ENCODE data around the gene MEIS3. TPM values are rescaled to one million over a fixed set of nuclear protein-coding genes. Genes with fewer than 3 reads are reported as not detected.
"Not testable (repeated sequence)": the region's sequence is repeated elsewhere in the genome, so short reads cannot be mapped to it uniquely, and the experiment has no call there.

Gene MEIS3
- total RNA-seq, 1 experiment from 2014 or later, result 1.9 TPM

- no peak overlapping the region for H2AFZ ChIP-seq
- ChIA-PET POLR2A (ENCODE audit: unreplicated experiment) (interaction anchor here (1.0 kb wide), 1 partner anchor 21 kb away, joined by 10 read pairs; the partner anchor contains the start of gene DHX34), CTCF (interaction anchor here (0.6 to 1.2 kb wide), 3 partner anchors 21 to 338 kb away, joined by 3 to 9 read pairs (median 7); partner anchors contain the start of gene DHX34)
- H3K36me3 ChIP-seq (ENCODE audit: low read depth), result peaks cover 60% of the 10 kb centered on the region
- H3K4me1 ChIP-seq (replicated peaks; ENCODE audit: insufficient read depth), result no peaks in the 10 kb centered on the region
- no peak overlapping the region for H3K4me2 ChIP-seq
- intact Hi-C loops (cut with micrococcal nuclease; ENCODE audit: unreplicated experiment), result no loop called here
- H4K20me1 ChIP-seq (ENCODE audit: insufficient read depth), result peaks cover 28% of the 10 kb centered on the region
- no peak overlapping the region for H3K4me3 ChIP-seq
- no peaks in the 10 kb centered on the region for H3K9me3 ChIP-seq (ENCODE audit: insufficient read depth, low read depth)
- peaks cover 3% of the 10 kb centered on the region; the same call in 1 of the 2 replicates for H3K79me2 ChIP-seq (ENCODE audit: low read depth)
- H3F3A ChIP-seq (ENCODE audit: insufficient read depth, low read depth), result peaks cover 11% of the 10 kb centered on the region; the same call in 1 of the 2 replicates
- no peak for TF ChIP-seq CTCF (conservative IDR thresholded peaks at IDR 0.05)
- TF ChIP-seq EZH2 (IDR thresholded peaks at IDR 0.05; ENCODE audit: low read depth), result no peak
- H3K27ac ChIP-seq, result no peak overlapping the region
- peak in 1 of 2 experiments; percentile 54 for DNase-seq
- no TSS peak for BruUV-seq (replicated peaks)
- H3K9me2 ChIP-seq (ENCODE audit: insufficient read depth), result no peaks in the 10 kb centered on the region
- no peaks in the 10 kb centered on the region for H3K27me3 ChIP-seq (ENCODE audit: insufficient read depth, low read depth)
Measured at GRCh38 chr19:47370045-47370611, 49.2 kb downstream of the MEIS3 start.

- H3K27ac ChIP-seq; H3K9me3 ChIP-seq (ENCODE audit: insufficient read depth, low read depth); CTCF ChIA-PET; H3K4me2 ChIP-seq; DNase-seq; H2AFZ ChIP-seq; BruUV-seq (replicated peaks); POLR2A ChIA-PET (ENCODE audit: unreplicated experiment); H3K79me2 ChIP-seq (ENCODE audit: low read depth); intact Hi-C loops (cut with micrococcal nuclease; ENCODE audit: unreplicated experiment); H3K4me3 ChIP-seq; H3K9me2 ChIP-seq (ENCODE audit: insufficient read depth); H3K27me3 ChIP-seq (ENCODE audit: insufficient read depth, low read depth): not testable (repeated sequence)
- Histone ChIP-seq H3K4me1 (replicated peaks; ENCODE audit: insufficient read depth) (peaks cover 22% of the 10 kb centered on the region), H4K20me1 (ENCODE audit: insufficient read depth) (peaks cover 31% of the 10 kb centered on the region), H3F3A (ENCODE audit: insufficient read depth, low read depth) (peaks cover 34% of the 10 kb centered on the region), H3K36me3 (ENCODE audit: low read depth) (peaks cover 39% of the 10 kb centered on the region)
Measured at GRCh38 chr19:47365455-47365854, 53.9 kb downstream of the MEIS3 start.

GRCh38 chr19:47363758-47364531 lies 55.4 kb downstream of the MEIS3 start:
- Histone ChIP-seq H3K4me1 (replicated peaks; ENCODE audit: insufficient read depth) (peaks cover 22% of the 10 kb centered on the region), H3K27ac (peak overlapping the region; percentile 44), H2AFZ (no peak overlapping the region), H3K9me2 (ENCODE audit: insufficient read depth) (no peaks in the 10 kb centered on the region), H3K36me3 (ENCODE audit: low read depth) (peaks cover 45% of the 10 kb centered on the region), H3F3A (ENCODE audit: insufficient read depth, low read depth) (peaks cover 34% of the 10 kb centered on the region), H3K79me2 (ENCODE audit: low read depth) (peaks cover 5% of the 10 kb centered on the region), H3K9me3 (ENCODE audit: insufficient read depth, low read depth) (no peaks in the 10 kb centered on the region), H3K4me2 (peak overlapping the region; percentile 26; the same call in 1 of the 2 replicates), H4K20me1 (ENCODE audit: insufficient read depth) (peaks cover 23% of the 10 kb centered on the region), H3K4me3 (no peak overlapping the region), H3K27me3 (ENCODE audit: insufficient read depth, low read depth) (no peaks in the 10 kb centered on the region)
- ChIA-PET CTCF (interaction anchor here (1.6 kb wide), 1 partner anchor 15 kb away, joined by 8 read pairs; the partner anchor contains the start of gene DHX34), POLR2A (ENCODE audit: unreplicated experiment) (interaction anchor here (0.6 kb wide), 1 partner anchor 11 kb away, joined by 3 read pairs; no protein-coding TSS in a partner anchor)
- TF ChIP-seq EZH2 (IDR thresholded peaks at IDR 0.05; ENCODE audit: low read depth) (no peak), CTCF (conservative IDR thresholded peaks at IDR 0.05) (no peak)
- DNase-seq, result peak; percentile 73 to 79
- no TSS peak for BruUV-seq (replicated peaks)
- intact Hi-C loops (cut with micrococcal nuclease; ENCODE audit: unreplicated experiment), result no loop called here

Data from PC-9 (cell line).